Measurements from ENCODE around the gene SLC51A.
A peak's percentile ranks its signal among the peaks of the same experiment; 100 is the strongest.
"Not testable (repeated sequence)": the region's sequence is repeated elsewhere in the genome, so short reads cannot be mapped to it uniquely, and the experiment has no call there.

Gene SLC51A

DNA sequence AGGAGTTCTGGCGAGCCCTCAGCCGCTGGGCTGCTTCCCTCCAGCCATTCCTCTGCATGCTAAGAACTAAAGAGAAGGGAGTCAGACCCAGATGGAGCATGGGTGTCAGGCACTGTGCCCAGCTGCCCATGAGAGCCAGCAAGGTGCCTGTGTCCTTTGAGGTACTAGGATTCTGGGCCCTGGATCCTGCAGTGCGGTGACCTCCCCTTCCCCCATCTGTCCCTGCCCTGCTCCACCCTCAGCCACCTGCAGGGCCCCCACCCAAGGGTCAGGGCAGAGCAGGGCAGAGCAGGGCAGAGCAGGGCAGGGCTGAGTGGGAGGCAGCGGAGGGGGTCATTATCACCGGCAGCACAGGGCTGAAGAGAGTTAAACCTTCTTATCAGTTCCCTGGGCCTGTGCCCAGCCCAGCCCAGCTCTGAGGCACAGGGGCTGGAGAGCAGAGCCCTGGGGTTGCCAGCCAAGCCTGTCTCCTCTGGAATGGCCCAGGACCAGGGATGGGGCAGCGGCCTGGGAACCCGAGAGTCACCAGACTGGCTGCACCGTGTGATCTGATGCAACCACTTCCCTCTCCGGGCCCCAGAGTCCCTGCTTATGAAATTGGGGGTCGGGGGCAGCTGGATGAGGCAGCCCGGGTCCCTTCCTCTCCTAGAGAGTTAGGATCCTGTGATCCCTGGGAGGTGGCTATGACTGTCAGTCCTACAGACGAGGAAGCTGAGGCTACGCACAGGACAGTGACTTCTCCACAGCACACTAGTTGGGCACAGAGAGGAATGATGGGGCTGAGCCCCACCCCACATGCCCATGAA, 22.4 kb upstream of the SLC51A start:
- no peak for DNase-seq

- no peak for DNase-seq
These were observed 21.8 kb upstream of the SLC51A start for GRCh38 chr3:196194542-196194915.

DNA sequence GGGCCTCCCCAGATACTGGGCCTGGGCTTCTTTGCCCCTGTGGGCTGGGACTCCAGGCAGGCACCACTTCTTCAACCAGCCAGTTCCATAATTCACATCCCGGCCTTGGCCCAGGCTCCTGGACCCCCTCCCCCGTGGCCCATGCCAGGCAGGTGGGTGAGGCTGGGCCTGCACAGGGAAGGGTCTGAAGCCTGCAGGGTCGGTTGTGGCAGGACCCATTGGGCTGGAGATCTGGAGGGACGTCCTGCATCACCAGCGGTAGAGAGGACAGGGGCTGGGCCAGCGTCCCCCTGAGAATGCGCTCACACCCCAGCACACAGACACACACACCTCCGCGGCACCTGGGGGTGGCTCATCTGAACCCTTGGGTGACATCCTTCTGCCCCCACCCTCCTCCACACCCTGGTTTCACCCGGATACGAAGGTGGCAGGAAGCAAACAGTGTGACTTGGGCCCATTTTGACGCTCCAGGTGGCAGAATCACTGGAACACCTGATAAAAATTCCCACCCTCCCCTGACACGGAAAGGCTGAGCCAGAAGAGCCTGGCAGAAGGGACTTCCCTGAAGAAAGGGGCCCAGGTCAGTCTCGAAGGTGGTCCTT, 20.6 kb upstream of the SLC51A start:
- DNase-seq: no peak

GRCh38 chr3:196197524-196197923, 18.8 kb upstream of the SLC51A start:
- DNase-seq: no peak

DNA sequence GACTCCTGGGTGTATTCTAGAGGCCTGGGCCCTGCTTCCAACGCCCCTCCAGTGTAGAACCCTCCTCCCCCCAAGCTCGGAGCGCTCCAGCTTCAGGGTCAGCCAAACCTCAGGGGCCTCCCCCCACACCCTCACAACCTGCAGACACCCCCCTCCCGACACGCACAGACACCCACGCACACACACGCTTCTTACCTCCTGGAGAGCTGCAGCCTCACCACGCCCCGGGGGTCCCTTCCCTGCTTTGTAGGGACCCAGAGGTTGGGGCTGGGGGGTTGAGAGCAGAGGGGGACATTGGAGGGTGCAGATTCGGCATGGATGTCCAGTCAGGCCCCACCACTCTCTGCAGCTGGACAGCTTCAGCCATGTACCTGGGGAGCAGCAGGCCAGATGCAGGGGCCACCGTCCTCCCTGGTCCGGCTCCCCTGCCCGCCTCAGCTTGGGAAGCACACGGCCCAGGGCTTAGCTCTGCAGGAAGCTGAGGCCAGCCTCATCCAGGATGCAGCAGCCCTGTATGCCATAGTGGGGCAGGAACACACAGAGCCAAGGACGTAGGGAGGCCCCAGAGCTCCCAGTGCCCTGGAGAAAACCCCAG, 18.2 kb upstream of the SLC51A start:
- no peak for DNase-seq

- no peak for DNase-seq
These were observed 17.3 kb upstream of the SLC51A start for GRCh38 chr3:196198771-196199753.

DNA sequence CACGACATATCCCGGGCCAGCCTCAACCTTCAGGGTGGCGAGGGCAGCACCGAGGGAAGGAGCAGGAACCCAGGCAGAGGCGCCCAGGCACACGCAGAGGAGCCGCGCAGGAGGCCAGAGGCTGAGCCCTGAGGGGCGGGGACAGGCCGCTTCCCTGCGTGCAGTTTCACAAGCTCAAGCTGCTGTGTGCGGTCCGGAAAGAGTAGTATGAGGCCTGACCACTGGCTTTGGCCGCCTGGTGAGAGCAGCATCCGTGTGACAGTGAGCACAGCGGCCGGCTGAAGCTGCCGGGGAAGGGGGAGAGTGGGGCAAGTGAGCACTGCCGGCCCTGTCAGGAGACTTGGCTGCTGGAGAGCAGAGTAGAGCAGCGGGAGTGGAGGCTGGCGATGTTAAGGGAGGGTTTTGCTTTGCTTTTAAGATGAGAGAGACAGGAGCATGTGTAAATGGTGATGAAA, 13.8 kb upstream of the SLC51A start:
- no peak for DNase-seq

- no peak for DNase-seq
These were observed 12.5 kb upstream of the SLC51A start for GRCh38 chr3:196203846-196204245.

GRCh38 chr3:196205442-196206205, 10.7 kb upstream of the SLC51A start:
- DNase-seq: not testable (repeated sequence)

- DNase-seq: peak in 1 of 2 donors; percentile 27
These were observed 9.0 kb upstream of the SLC51A start for GRCh38 chr3:196207159-196207832.

GRCh38 chr3:196207833-196208607, 8.3 kb upstream of the SLC51A start:
- DNase-seq: peak; percentile 61 to 67

DNA sequence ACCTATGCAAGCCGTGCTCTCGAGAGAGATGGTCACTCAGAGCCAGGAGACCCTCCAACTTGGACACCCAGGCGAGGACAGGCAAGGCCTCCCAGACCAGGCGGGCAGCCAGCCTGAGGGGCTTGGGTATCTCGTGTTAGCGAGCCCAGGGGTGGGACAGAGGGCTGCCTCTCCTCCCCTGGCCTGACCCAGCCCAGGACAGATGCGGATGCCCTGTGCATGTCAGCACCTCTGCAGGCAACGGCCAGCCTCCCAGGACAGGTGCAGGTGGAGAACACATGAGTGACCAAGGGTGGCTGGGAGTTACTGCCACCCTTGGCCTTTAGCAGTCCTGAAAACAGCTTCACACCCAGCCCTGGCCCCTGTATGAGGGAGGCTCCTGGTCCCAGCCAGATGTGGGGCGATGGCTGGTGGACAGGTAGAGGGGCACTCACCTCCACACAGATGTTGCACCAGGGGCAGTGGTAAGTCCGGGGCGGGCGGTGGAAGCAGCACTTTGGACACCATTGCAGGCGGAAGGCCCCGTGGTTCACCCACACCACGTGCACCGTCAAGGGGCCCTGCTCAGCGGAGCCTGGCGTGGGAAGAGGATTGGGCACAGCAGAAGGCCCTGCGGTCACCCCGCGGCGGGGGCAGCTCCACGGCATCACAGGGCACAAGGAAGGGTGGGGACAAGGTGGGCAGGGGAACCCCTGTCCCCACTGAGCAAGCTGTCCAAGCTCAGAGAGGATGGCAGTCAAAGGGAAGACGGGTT, 7.2 kb upstream of the SLC51A start:
- DNase-seq: no peak

DNA sequence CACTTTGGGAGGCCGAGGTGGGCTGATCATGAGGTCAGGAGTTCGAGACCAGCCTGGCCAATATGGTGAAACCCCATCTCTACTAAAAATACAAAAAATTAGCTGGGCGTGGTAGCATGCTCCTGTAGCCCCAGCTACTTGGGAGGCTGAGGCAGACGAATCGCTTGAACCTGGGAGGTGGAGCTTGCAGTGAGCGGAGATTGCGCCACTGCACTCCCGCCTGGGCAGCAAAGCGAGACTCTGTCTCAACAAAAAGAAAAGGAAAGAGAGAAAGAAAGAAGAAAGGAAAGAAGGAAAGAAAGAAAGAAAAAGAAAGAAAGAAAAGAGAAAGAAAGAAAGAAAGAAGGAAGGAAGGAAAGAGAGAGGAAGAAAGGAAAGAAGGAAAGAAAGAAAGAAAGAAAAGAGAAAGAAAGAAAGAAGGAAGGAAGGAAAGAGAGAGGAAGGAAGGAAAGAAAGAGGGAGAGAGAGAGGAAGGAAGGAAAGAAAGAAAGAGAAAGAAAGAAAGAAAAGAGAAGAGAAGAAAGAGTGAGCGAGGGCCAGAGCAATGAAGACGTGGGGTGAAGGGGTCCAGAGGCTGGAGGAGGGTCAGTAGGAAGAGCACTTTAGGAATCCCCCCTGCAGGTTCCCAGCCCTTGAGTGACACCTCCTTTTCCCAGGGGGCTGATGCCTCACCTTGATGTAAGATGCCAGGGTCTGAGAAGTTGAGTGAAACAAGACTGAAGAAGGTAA, 6.2 kb upstream of the SLC51A start:
- DNase-seq: not testable (repeated sequence)

DNA sequence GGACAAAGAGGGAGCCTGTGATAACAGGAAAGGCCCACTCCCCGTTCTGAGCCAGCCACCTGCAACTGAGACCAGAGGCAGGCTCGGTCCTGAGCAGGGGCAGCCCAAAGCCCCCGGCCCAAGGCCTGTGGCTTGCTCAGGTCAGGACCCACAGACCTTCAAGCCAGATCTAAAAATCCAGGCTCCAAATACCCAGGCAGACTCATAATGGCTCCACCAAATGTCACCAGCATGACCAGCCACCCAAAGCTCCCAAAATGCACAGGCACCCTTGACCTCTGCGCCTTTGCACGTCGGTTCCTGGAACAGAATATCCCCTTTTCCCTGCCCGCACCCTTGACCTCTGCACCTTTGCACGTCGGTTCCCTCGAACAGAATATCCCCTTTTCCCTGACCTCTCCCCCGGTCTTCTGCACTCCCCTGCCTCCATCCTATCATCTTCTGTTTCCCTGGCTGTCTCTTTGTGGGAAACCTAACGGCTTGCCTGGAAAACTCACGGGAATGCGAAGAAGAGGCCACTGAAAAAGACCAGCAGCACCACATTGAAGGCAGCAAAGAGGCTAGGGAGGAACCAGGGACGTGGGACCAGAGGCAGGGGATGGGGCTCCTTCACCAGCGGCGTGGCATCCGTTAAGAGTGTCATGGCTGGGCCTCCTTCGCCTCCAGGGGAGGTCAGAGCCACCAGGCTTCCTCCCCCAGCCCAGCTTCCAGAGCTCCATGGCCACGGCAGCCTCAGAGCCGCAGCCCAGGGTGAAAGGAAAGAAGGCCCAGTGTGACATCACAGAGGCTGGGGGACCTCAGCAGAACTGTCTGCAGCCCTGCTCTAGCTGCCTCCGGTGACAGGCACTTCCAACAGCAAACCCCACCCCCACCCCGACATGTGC, 5.4 kb upstream of the SLC51A start, which contains the start of gene ZDHHC19:
Gene ZDHHC19, minus strand, starts transcription at position 728 of the 884 bp plus-strand sequence. Its CDS starts 85 bp downstream, at position 643.
- no peak for DNase-seq

DNA sequence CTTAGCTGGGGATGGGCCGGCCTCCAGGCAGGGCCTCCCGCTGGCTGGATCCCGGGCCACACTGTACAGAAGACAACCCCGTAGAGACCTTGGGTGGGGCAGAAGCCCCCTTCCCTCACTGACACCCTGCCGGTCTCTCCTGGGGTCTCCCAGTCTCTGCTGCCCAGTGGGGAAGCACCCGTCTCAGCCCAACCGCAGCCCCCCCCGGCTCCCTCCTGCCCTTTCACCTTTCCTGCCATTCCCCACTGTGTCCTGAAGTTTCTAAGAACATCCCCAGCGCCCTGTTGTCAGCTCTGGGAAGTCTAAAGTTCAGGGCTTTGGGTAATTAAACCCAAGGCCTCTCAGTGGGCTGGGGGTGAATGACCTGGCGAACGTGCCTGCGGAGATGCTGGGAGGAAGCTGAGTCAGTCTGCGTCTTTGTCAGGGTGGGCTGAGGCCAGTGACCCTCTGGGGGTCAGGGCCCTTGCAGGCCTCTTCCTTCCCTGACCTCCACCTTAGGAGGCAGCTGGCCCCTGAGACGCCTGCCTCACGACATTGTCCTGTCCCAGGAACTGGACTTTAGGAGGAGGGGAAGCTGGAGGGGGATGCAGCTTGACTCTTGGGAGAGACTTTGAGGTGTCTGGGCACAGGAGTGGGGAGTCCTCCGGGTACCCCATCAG, 1.4 kb upstream of the SLC51A start:
- DNase-seq: no peak

DNA sequence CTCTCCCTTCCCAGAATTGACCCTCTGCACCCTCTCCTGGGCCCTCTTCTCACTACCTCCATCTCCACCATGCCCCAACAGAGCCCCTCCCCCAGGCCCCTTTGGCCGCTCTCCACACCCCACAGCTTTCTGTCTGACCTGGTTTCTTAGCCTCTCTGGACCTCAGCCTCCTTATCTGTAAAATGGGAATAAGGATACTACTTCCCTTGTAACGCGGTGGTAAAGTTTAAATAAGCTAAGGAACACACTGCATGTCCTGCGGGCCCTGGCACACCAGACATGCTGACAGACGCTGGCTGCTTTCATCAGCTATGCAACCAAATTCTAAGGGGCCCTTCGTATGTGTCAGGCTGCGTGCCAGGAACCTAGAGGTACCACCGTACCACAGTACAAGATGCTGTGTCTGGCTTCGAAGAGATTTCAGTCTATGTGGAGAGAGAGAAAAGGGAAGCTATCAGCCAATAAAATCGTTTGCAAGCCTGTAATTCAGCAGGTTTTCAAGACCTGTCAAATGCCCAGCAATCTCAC, 777 bp upstream of the SLC51A start:
- DNase-seq: no peak

GRCh38 chr3:196216681-196217211, 412 bp downstream of the SLC51A start:
- DNase-seq: no peak
